Natural killer cell (primary cell): ENCODE measurements around the gene PTPN11. TPM values are rescaled to one million over a fixed set of nuclear protein-coding genes. Genes with fewer than 3 reads are reported as not detected.
"Not testable (repeated sequence)": the region's sequence is repeated elsewhere in the genome, so short reads cannot be mapped to it uniquely, and the experiment has no call there.

Source experiments
- ATAC-seq, 3 donors: fragments of 150-1000 bp in 2 of 3; fragments of 200-7000 bp in 1 of 3; cut with Tn5 transposase; 1 replicate in 1 of 3; 2 replicates in 2 of 3; pipeline ENCODE4 v1.10.0; 2021; ENCODE audit warnings: mild to moderate bottlenecking in 2 of 3, moderate library complexity in 2 of 3
- DNase-seq, 2 donors: peaks; one replicate each; pipeline versions ENCODE4 v3.0.0 to v3.0.0-alpha.2; 2013 to 2021; ENCODE audit warnings: mixed read lengths in 1 of 2
- H3K27ac ChIP-seq: one replicate; pipeline ENCODE4 v1.5.1; 2013; ENCODE audit warnings: mild to moderate bottlenecking, low read length
- H3K27me3 ChIP-seq: one replicate; pipeline ENCODE4 v1.6.1; 2013; ENCODE audit warnings: low read length; ENCODE audit not compliant: control insufficient read depth, insufficient read depth
- H3K36me3 ChIP-seq: one replicate; pipeline ENCODE4 v1.6.1; 2013; ENCODE audit warnings: low read length; ENCODE audit not compliant: control insufficient read depth, insufficient read depth
- H3K4me1 ChIP-seq: one replicate; pipeline ENCODE4 v1.6.1; 2013; ENCODE audit warnings: low read length; ENCODE audit not compliant: control insufficient read depth, insufficient read depth
- H3K4me3 ChIP-seq: one replicate; pipeline ENCODE4 v1.5.1; 2013; ENCODE audit warnings: low read length
- H3K9me3 ChIP-seq: one replicate; pipeline ENCODE4 v1.6.1; 2013; ENCODE audit warnings: low read length; ENCODE audit not compliant: control insufficient read depth, insufficient read depth
- H3K27ac Mint-ChIP-seq, 2 donors: one replicate each; pipeline ENCODE4 v1.8.0; 2022; ENCODE audit warnings: mild to moderate bottlenecking in 2 of 2, mixed read lengths in 2 of 2, moderate library complexity in 1 of 2
- H3K27me3 Mint-ChIP-seq, 2 donors: one replicate each; pipeline ENCODE4 v1.8.0; 2022; ENCODE audit warnings: low read depth in 2 of 2, mixed read lengths in 2 of 2
- H3K36me3 Mint-ChIP-seq: one replicate; pipeline ENCODE4 v1.8.0; 2022; ENCODE audit warnings: mixed read lengths
- H3K4me1 Mint-ChIP-seq, 2 donors: one replicate each; pipeline ENCODE4 v1.8.0; 2022; ENCODE audit warnings: mixed read lengths in 2 of 2
- H3K4me3 Mint-ChIP-seq: one replicate; pipeline ENCODE4 v1.8.0; 2022; ENCODE audit warnings: mild to moderate bottlenecking, moderate library complexity, mixed read lengths
- H3K9me3 Mint-ChIP-seq, 2 donors: one replicate each; pipeline ENCODE4 v1.8.0; 2022; ENCODE audit warnings: mixed read lengths in 2 of 2
- WGBS: methylation state at CpG from one replicate; pipeline ENCODE4 v1.1.7; 2013; ENCODE audit warnings: missing lambda C conversion rate; ENCODE audit not compliant: insufficient coverage; 5-methylcytosine and 5-hydroxymethylcytosine counted together
- intact Hi-C: fragments of 100-400 bp; cut with micrococcal nuclease; formaldehyde crosslinking; loops from one replicate; pipeline ENCODE4 v1.14.2; 2022
- total RNA-seq, 4 donors: library from RNA; stranded (reverse); fragments of 120-200 nt in 1 of 4; gene quantifications; one replicate each; pipeline versions ENCODE4 v1.2.3 to v1.2.4, GENCODE V29; 2013 to 2022
- TF ChIP-seq, protein P1 (sequence below): fragments of 200-600 bp; IDR thresholded peaks from one replicate; pipeline ENCODE4 v1.8.0; 2022; ENCODE audit warnings: antibody characterized with exemption

PTPN11 gene
- total RNA-seq, 3 donors from 2014 or later (not counting 1 experiment from before 2014, with no cell fraction given): 57.3 to 72.1 (median 63.8) TPM

DNA sequence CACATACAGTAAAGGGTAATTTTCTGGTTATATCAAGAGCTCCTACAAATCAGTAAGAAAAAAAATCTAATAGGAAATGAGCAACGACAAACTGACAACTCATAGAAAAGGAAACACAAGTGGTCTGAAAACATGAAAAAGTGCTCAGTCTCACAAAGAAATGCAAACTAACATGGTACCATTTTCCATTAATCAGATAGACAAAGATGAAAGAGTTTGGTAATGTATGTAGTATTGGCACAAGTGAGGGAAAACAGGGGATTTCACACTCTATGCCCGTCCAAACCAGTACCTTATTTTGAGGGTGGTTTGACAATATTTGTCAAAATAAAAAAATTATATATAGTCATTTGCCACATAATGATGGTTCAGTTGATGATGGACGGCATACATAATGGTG is 13.2 kb downstream of the PTPN11 start:
- H3K4me3 Mint-ChIP-seq: no peak overlapping the region
- TF ChIP-seq, protein P1, sequence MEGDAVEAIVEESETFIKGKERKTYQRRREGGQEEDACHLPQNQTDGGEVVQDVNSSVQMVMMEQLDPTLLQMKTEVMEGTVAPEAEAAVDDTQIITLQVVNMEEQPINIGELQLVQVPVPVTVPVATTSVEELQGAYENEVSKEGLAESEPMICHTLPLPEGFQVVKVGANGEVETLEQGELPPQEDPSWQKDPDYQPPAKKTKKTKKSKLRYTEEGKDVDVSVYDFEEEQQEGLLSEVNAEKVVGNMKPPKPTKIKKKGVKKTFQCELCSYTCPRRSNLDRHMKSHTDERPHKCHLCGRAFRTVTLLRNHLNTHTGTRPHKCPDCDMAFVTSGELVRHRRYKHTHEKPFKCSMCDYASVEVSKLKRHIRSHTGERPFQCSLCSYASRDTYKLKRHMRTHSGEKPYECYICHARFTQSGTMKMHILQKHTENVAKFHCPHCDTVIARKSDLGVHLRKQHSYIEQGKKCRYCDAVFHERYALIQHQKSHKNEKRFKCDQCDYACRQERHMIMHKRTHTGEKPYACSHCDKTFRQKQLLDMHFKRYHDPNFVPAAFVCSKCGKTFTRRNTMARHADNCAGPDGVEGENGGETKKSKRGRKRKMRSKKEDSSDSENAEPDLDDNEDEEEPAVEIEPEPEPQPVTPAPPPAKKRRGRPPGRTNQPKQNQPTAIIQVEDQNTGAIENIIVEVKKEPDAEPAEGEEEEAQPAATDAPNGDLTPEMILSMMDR: no peak
- Histone ChIP-seq H3K27ac (no peak overlapping the region), H3K27me3 (no peaks in the 10 kb centered on the region), H3K4me3 (no peak overlapping the region), H3K36me3 (no peaks in the 10 kb centered on the region), H3K9me3 (no peaks in the 10 kb centered on the region), H3K4me1 (no peaks in the 10 kb centered on the region)
- no peaks in the 10 kb centered on the region for H3K36me3 Mint-ChIP-seq
- intact Hi-C loops: no loop called here
- DNase-seq (no peak), ATAC-seq (no peak)
- peak overlapping the region; percentile 47 to 57 for H3K27ac Mint-ChIP-seq
- WGBS: 58% methylated on average over 2 of the region's 3 CpGs
- H3K9me3 Mint-ChIP-seq: no peaks in the 10 kb centered on the region
- no peaks in the 10 kb centered on the region for H3K27me3 Mint-ChIP-seq
- peaks cover 21 to 25% of the 10 kb centered on the region in 2 donors for H3K4me1 Mint-ChIP-seq

- WGBS: 100% methylated on average over 2 of the region's 2 CpGs
- H3K4me3 ChIP-seq: no peak overlapping the region
- H3K27me3 Mint-ChIP-seq: no peaks in the 10 kb centered on the region
Measured at GRCh38 chr12:112433551-112433950, 14.8 kb downstream of the PTPN11 start.

DNA sequence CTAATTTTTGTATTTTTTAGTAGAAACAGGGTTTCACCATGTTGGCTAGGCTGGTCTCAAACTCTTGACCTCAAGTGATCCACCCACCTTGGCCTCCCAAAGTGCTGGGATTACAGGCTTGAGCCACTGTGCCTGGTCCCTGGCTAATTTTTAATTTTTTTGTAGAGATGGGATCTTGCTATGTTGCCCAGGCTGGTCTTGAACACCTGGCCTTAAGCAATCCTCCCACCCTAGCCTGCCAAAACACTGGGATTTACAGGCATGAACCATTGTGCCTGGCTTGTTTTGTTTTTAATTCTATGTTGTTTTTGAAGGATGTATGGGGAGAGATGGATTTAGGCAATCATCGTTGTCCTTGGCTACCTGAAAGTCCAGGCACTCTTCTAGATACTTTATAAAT is 19.9 kb downstream of the PTPN11 start:
- intact Hi-C loops, H3K9me3 ChIP-seq, H3K27me3 Mint-ChIP-seq, DNase-seq, H3K4me3 ChIP-seq, H3K4me3 Mint-ChIP-seq, H3K36me3 ChIP-seq, H3K4me1 ChIP-seq, H3K27ac ChIP-seq, H3K9me3 Mint-ChIP-seq, H3K27me3 ChIP-seq, H3K27ac Mint-ChIP-seq, H3K36me3 Mint-ChIP-seq, ATAC-seq: not testable (repeated sequence)
- 100% methylated on average over 1 of the region's 1 CpG for WGBS
- H3K4me1 Mint-ChIP-seq: peaks cover 9 to 10% of the 10 kb centered on the region in 2 donors

More at GRCh38 chr12:112433551-112433950, 14.8 kb downstream of the PTPN11 start:
- Mint-ChIP-seq H3K9me3 (no peaks in the 10 kb centered on the region), H3K36me3 (no peaks in the 10 kb centered on the region), H3K4me3 (no peak overlapping the region), H3K4me1 (peaks cover 23 to 26% of the 10 kb centered on the region in 2 donors), H3K27ac (no peak overlapping the region)
- Histone ChIP-seq H3K27me3 (no peaks in the 10 kb centered on the region), H3K36me3 (no peaks in the 10 kb centered on the region), H3K4me1 (no peaks in the 10 kb centered on the region), H3K9me3 (no peaks in the 10 kb centered on the region), H3K27ac (no peak overlapping the region)
- intact Hi-C loops: no loop called here
- ATAC-seq: no peak
- TF ChIP-seq, protein P1: no peak
- no peak for DNase-seq

DNA sequence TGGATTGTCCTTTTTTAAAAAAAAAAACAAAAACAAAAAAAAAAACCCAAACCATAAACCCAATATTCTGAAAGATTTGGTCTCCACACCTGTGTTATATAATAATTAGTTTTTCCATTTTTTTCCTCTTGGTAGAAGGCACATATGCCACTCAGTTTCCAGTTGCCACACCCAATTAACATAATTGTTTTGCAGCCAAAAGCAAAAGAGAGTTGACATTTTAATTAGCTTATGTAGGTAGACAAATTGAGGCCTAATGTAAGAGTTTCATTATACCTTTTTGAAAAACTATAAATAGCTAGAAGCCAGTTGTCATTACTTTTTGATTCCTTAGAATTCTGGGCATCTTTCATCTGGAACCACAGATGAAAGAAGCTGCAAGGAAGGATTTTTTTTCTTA is 21.0 kb downstream of the PTPN11 start:
- intact Hi-C loops: no loop called here
- H3K36me3 Mint-ChIP-seq: no peaks in the 10 kb centered on the region
- no peaks in the 10 kb centered on the region for H3K9me3 Mint-ChIP-seq
- H3K4me3 Mint-ChIP-seq: no peak overlapping the region
- H3K4me1 ChIP-seq: no peaks in the 10 kb centered on the region
- H3K27me3 Mint-ChIP-seq: no peaks in the 10 kb centered on the region
- H3K27ac ChIP-seq: no peak overlapping the region
- no peak for DNase-seq
- TF ChIP-seq, protein P1: no peak
- H3K36me3 ChIP-seq: no peaks in the 10 kb centered on the region
- ATAC-seq: no peak
- no peak overlapping the region for H3K27ac Mint-ChIP-seq
- H3K27me3 ChIP-seq: no peaks in the 10 kb centered on the region
- H3K9me3 ChIP-seq: no peaks in the 10 kb centered on the region
- H3K4me3 ChIP-seq: no peak overlapping the region
- H3K4me1 Mint-ChIP-seq: peaks cover 10 to 12% of the 10 kb centered on the region in 2 donors

- intact Hi-C loops, H3K27ac ChIP-seq, H3K36me3 Mint-ChIP-seq, H3K4me3 Mint-ChIP-seq, H3K4me3 ChIP-seq, H3K9me3 Mint-ChIP-seq, H3K36me3 ChIP-seq, DNase-seq, H3K9me3 ChIP-seq, H3K27ac Mint-ChIP-seq, H3K27me3 Mint-ChIP-seq, ATAC-seq, H3K27me3 ChIP-seq, H3K4me1 ChIP-seq: not testable (repeated sequence)
- H3K4me1 Mint-ChIP-seq: peaks cover 10 to 13% of the 10 kb centered on the region in 2 donors
- 95% methylated on average over 9 of the region's 9 CpGs for WGBS
Measured at GRCh38 chr12:112440653-112441052, 21.9 kb downstream of the PTPN11 start.
